ENCODE results near the gene NECTIN2. TPM values are rescaled to one million over a fixed set of nuclear protein-coding genes. Genes with fewer than 3 reads are reported as not detected.
A peak's percentile ranks its signal among the peaks of the same experiment; 100 is the strongest.
"Not testable (repeated sequence)": the region's sequence is repeated elsewhere in the genome, so short reads cannot be mapped to it uniquely, and the experiment has no call there.

Gene NECTIN2
- total RNA-seq, 6 experiments from 2014 or later, result 63.5 to 127 (median 87.4) TPM

DNA sequence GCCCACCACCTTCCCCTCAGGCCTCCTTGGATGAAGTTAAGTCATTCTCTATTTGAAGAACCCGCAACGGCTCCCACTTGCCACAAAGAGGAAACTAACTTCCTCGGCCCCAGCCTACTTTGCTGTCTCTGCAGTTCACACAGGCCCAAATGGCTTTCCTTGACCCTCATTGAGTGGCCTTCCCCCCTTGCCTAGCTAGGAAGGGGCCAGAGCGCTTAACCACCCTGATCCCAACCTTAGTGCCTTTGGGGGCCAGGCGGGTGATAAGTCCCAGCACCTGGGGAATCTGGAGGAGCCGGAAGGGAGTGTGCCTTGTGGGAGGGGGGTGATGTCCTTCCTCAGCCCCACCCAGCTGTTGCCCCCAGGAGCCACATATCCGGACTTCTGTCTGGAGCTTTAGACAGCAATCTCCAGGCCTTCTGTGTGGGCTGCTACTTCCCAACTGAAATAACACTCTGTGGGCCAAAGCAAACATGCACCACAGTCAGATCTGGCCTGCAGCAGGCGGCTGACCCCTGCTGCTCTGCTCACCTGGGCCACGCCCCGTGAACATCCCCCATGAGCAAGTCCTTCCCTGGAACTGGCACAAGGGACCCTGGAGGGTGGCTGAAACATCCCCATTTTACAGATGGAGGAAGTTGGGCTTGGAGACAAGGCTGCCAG is 10.5 kb downstream of the NECTIN2 start:
- DNase-seq, result peak; percentile 68 to 84 (median 78)

DNA sequence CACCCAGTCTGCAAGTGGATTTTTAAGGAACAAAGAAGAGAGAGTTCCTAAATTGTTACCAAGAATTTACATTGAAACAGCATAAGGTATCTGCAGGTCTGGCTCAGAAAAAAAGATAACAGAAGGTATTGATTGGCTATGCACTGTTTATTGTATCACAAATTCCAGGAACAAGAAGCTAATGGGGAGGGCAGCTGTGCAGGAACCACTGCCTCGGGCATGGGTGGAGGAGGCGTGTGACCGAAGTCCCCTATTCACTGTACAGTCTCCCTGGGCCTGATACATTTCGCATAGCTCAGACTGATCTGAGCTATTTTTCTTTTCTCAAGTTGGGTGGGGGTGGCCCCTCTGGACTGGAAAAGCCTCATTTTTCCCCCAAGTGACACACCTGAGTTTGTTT is 11.7 kb downstream of the NECTIN2 start:
- peaks cover 0 to 76% (median 25%) of the 10 kb centered on the region in 4 donors for H3K4me1 ChIP-seq
- H3K9me3 ChIP-seq, result no peaks in the 10 kb centered on the region
- 41% methylated on average over 4 of the region's 4 CpGs for WGBS (ENCODE audit: insufficient coverage, low coverage, low lambda C conversion rate, missing lambda C conversion rate)
- H3K27me3 ChIP-seq, result no peaks in the 10 kb centered on the region
- TF ChIP-seq, protein P1, sequence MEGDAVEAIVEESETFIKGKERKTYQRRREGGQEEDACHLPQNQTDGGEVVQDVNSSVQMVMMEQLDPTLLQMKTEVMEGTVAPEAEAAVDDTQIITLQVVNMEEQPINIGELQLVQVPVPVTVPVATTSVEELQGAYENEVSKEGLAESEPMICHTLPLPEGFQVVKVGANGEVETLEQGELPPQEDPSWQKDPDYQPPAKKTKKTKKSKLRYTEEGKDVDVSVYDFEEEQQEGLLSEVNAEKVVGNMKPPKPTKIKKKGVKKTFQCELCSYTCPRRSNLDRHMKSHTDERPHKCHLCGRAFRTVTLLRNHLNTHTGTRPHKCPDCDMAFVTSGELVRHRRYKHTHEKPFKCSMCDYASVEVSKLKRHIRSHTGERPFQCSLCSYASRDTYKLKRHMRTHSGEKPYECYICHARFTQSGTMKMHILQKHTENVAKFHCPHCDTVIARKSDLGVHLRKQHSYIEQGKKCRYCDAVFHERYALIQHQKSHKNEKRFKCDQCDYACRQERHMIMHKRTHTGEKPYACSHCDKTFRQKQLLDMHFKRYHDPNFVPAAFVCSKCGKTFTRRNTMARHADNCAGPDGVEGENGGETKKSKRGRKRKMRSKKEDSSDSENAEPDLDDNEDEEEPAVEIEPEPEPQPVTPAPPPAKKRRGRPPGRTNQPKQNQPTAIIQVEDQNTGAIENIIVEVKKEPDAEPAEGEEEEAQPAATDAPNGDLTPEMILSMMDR (IDR thresholded peaks at IDR 0.05), result no peak
- no peak for TF ChIP-seq POLR2A (IDR thresholded peaks at IDR 0.05)
- DNase-seq (peak in 1 of 3 donors; percentile 84), ATAC-seq (peak; percentile 62 to 67 (median 65))
- H3K27ac ChIP-seq, result peak overlapping the region in 2 of 3 donors; percentile 58 to 75
- no peaks in the 10 kb centered on the region for H3K36me3 ChIP-seq
- no peak overlapping the region for H3K4me3 ChIP-seq
- intact Hi-C loops (cut with DNase I), result no loop called here

More for the DNA sequence above, 10.5 kb downstream of the NECTIN2 start:
- Histone ChIP-seq H3K36me3 (no peaks in the 10 kb centered on the region), H3K27me3 (no peaks in the 10 kb centered on the region), H3K9me3 (no peaks in the 10 kb centered on the region), H3K4me3 (no peak overlapping the region), H3K27ac (peak overlapping the region in 2 of 3 donors; percentile 47 to 75), H3K4me1 (peaks cover 0 to 72% (median 25%) of the 10 kb centered on the region in 4 donors)
- peak; percentile 70 to 78 (median 74) for ATAC-seq
- 21% methylated on average over 8 of the region's 10 CpGs for WGBS (ENCODE audit: insufficient coverage, low coverage, low lambda C conversion rate, missing lambda C conversion rate)
- intact Hi-C loops (cut with DNase I), result no loop called here
- TF ChIP-seq, protein P1 (IDR thresholded peaks at IDR 0.05), result no peak
- peak; percentile 18 for TF ChIP-seq POLR2A (IDR thresholded peaks at IDR 0.05)

DNA sequence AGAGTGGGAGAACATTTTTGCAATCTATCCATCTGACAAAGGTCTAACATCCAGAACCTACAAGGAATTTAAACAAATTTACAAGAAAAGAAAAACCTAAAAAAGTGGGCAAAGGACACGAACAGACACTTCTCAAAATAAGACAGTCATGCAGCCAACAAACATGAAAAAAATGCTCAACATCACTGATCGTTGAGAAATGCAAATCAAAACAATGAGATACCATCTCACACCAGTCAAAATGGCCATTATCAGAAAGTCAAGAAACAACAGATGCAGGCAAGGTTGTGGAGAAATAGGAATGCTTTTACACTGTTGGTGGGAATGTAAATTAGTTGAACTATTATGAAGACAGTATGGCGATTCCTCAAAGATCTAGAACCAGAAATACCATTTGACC is 15.5 kb downstream of the NECTIN2 start:
- H3K9me3 ChIP-seq; intact Hi-C loops (cut with DNase I); H3K4me3 ChIP-seq; H3K27ac ChIP-seq; ATAC-seq; DNase-seq; H3K27me3 ChIP-seq: not testable (repeated sequence)
- peaks cover 0 to 64% (median 20%) of the 10 kb centered on the region in 4 donors for H3K4me1 ChIP-seq
- peaks cover 0 to 12% (median 5%) of the 10 kb centered on the region in 4 donors for H3K36me3 ChIP-seq
- 68% methylated on average over 3 of the region's 3 CpGs for WGBS (ENCODE audit: insufficient coverage, low coverage, low lambda C conversion rate, missing lambda C conversion rate)

DNA sequence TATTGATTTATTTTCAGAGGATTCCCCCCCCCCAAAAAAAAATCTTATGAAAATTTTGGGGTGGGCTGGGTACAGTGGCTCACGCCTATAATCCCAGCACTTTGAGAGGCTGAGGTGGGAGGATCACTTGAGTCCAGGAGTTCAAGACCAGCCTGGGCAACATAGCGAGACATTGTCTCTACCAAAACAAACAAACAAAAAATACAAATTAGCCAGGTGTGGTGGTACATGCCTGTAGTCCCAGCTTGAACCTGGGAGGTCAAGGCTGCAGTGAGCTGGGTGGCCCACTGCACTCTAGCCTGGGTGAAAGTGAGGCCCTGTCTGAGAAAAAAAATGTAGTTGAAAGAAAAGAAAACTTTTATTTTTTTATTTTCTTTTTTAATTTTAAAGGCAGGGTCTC is 17.9 kb downstream of the NECTIN2 start:
- peaks cover 0 to 13% (median 5%) of the 10 kb centered on the region in 4 donors for H3K36me3 ChIP-seq
- no peak for TF ChIP-seq POLR2A (IDR thresholded peaks at IDR 0.05)
- TF ChIP-seq, protein P1 (IDR thresholded peaks at IDR 0.05), result no peak
- H3K9me3 ChIP-seq, result no peaks in the 10 kb centered on the region
- no peaks in the 10 kb centered on the region for H3K27me3 ChIP-seq
- H3K4me3 ChIP-seq, result no peak overlapping the region
- intact Hi-C loops (cut with DNase I), result no loop called here
- 61% methylated on average over 2 of the region's 2 CpGs for WGBS (ENCODE audit: insufficient coverage, low coverage, low lambda C conversion rate, missing lambda C conversion rate)
- ATAC-seq (no peak), DNase-seq (no peak)
- peaks cover 0 to 56% (median 9%) of the 10 kb centered on the region in 4 donors for H3K4me1 ChIP-seq
- H3K27ac ChIP-seq, result no peak overlapping the region

DNA sequence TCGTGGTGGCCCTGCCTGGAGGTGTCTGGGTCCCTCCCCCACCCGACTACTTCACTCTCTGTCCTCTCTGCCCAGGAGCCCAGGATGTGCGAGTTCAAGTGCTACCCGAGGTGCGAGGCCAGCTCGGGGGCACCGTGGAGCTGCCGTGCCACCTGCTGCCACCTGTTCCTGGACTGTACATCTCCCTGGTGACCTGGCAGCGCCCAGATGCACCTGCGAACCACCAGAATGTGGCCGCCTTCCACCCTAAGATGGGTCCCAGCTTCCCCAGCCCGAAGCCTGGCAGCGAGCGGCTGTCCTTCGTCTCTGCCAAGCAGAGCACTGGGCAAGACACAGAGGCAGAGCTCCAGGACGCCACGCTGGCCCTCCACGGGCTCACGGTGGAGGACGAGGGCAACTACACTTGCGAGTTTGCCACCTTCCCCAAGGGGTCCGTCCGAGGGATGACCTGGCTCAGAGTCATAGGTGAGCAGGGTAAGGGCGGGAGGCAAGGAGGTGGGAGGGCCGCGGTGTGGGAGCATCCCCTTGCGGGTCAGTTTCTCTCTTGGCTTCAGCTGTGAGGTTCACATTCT is 19.2 kb downstream of the NECTIN2 start:
- no peak overlapping the region for H3K27ac ChIP-seq
- no peaks in the 10 kb centered on the region for H3K9me3 ChIP-seq
- DNase-seq (no peak), ATAC-seq (no peak)
- H3K27me3 ChIP-seq, result no peaks in the 10 kb centered on the region
- peaks cover 0 to 55% (median 4%) of the 10 kb centered on the region in 4 donors for H3K4me1 ChIP-seq
- 91% methylated on average over 3 of the region's 27 CpGs for WGBS (ENCODE audit: insufficient coverage, low coverage, low lambda C conversion rate, missing lambda C conversion rate)
- no peak overlapping the region for H3K4me3 ChIP-seq
- no peak for TF ChIP-seq POLR2A (IDR thresholded peaks at IDR 0.05)
- TF ChIP-seq, protein P1 (IDR thresholded peaks at IDR 0.05), result no peak
- peaks cover 0 to 13% (median 5%) of the 10 kb centered on the region in 4 donors for H3K36me3 ChIP-seq
- intact Hi-C loops (cut with DNase I), result no loop called here

Measured in right lobe of liver (tissue), 6 donors.